Endodermal cell (in vitro differentiated cells): Measurements from ENCODE around the gene IMMP2L. TPM values are rescaled to one million over a fixed set of nuclear protein-coding genes. Genes with fewer than 3 reads are reported as not detected.
A peak's percentile ranks its signal among the peaks of the same experiment; 100 is the strongest.
"Not testable (repeated sequence)": the region's sequence is repeated elsewhere in the genome, so short reads cannot be mapped to it uniquely, and the experiment has no call there.

Experiments
- DNase-seq: peaks from one replicate; pipeline ENCODE4 v3.0.0-alpha.2; 2017
- H3K27ac ChIP-seq: 2 replicates; pipeline ENCODE4 v1.5.1; 2013; ENCODE audit warnings: mild to moderate bottlenecking, low read depth, low read length, moderate library complexity
- H3K27me3 ChIP-seq: 2 replicates; pipeline ENCODE4 v1.6.1; 2013; ENCODE audit warnings: mild to moderate bottlenecking, low read length, moderate library complexity; ENCODE audit not compliant: insufficient read depth, control insufficient read depth, poor library complexity, severe bottlenecking
- H3K36me3 ChIP-seq: 2 replicates; pipeline ENCODE4 v1.7.0; 2013; ENCODE audit warnings: mild to moderate bottlenecking, low read length, moderate library complexity; ENCODE audit not compliant: control insufficient read depth, insufficient read depth
- H3K4me1 ChIP-seq: one replicate; pipeline ENCODE4 v1.7.0; 2013; ENCODE audit warnings: low read length; ENCODE audit not compliant: control insufficient read depth, insufficient read depth
- H3K4me3 ChIP-seq: 2 replicates; pipeline ENCODE4 v1.5.1; 2013; ENCODE audit warnings: mild to moderate bottlenecking, low read length, moderate library complexity
- H3K9ac ChIP-seq: 2 replicates; pipeline ENCODE4 v1.6.1; 2013; ENCODE audit warnings: mild to moderate bottlenecking, low read length, moderate library complexity; ENCODE audit not compliant: poor library complexity, severe bottlenecking; ENCODE audit errors: extremely low read depth
- H3K9me3 ChIP-seq: 2 replicates; pipeline ENCODE4 v1.6.1; 2013; ENCODE audit warnings: mild to moderate bottlenecking, low read length, moderate library complexity; ENCODE audit not compliant: control insufficient read depth
- H3K27ac Mint-ChIP-seq: 2 replicates; pipeline ENCODE4 v1.8.0; 2020; ENCODE audit warnings: mixed read lengths
- H3K27me3 Mint-ChIP-seq: 2 replicates; pipeline ENCODE4 v1.8.0; 2021; ENCODE audit warnings: mild to moderate bottlenecking, mixed read lengths; ENCODE audit not compliant: insufficient read depth
- H3K36me3 Mint-ChIP-seq: 2 replicates; pipeline ENCODE4 v1.8.0; 2020; ENCODE audit warnings: low read depth, mixed read lengths
- H3K4me1 Mint-ChIP-seq: 2 replicates; pipeline ENCODE4 v1.8.0; 2020; ENCODE audit warnings: mixed read lengths
- H3K4me3 Mint-ChIP-seq: 2 replicates; pipeline ENCODE4 v1.8.0; 2020; ENCODE audit warnings: mild to moderate bottlenecking, moderate library complexity, mixed read lengths
- H3K9me3 Mint-ChIP-seq: 2 replicates; pipeline ENCODE4 v1.8.0; 2020; ENCODE audit warnings: mild to moderate bottlenecking, mixed read lengths
- WGBS, 2 experiments: methylation state at CpG; one replicate each; pipeline versions ENCODE4 v1.1.5 to v1.1.7; 2013; ENCODE audit warnings: missing lambda C conversion rate in 2 of 2, mixed read lengths in 1 of 2; ENCODE audit not compliant: insufficient coverage in 1 of 2, insufficient read length in 1 of 2; 5-methylcytosine and 5-hydroxymethylcytosine counted together
- total RNA-seq, 2 donors: library from RNA; stranded (reverse); fragmentation: NEBNext Ultra II Directional in 1 of 2; extraction: Animal tissue kit (Norgen Biotek cat#: 25700) in 1 of 2; gene quantifications; 2 replicates in 1 of 2; 3 replicates in 1 of 2; pipeline ENCODE4 v1.2.1, GENCODE V29; 2021
- TF ChIP-seq, protein P1 (sequence below): fragments of 200-600 bp; sonication (generic); conservative IDR thresholded peaks from 2 replicates; pipeline ENCODE4 v1.5.0; 2021; ENCODE audit warnings: antibody characterized with exemption, mild to moderate bottlenecking

IMMP2L gene
- total RNA-seq, 2 donors from 2014 or later: 17.7 to 19.4 TPM

DNA sequence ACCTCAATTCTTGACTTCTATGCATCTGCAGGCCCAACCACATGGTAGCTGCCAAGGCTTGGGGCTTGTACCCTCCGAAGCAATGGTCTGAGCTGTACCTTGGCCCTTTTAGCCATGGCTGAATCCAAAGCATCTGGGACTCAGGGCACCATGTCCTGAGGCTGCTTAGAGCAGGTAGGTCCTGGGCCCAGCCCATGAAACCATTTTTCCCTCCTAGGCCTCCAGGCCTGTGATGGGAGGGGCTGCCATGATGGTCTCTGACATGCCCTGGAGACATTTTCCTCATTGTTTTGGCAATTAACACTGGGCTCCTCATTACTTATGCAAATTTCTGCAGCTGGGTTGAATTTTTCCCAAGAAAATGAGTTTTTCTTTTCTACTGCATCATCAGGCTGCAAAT, 889.1 kb downstream of the IMMP2L start:
- H3K9ac ChIP-seq: no peak overlapping the region
- H3K4me3 ChIP-seq: peak overlapping the region; percentile 24
- no peaks in the 10 kb centered on the region for H3K27me3 Mint-ChIP-seq
- peaks cover 14% of the 10 kb centered on the region for H3K4me1 Mint-ChIP-seq
- peaks cover 13% of the 10 kb centered on the region for H3K36me3 Mint-ChIP-seq
- peaks cover 6% of the 10 kb centered on the region for H3K4me1 ChIP-seq
- H3K27me3 ChIP-seq: no peaks in the 10 kb centered on the region
- no peak overlapping the region for H3K27ac ChIP-seq
- H3K9me3 Mint-ChIP-seq: peaks cover 38% of the 10 kb centered on the region
- peaks cover 34% of the 10 kb centered on the region for H3K9me3 ChIP-seq
- H3K4me3 Mint-ChIP-seq: no peak overlapping the region
- H3K36me3 ChIP-seq: no peaks in the 10 kb centered on the region
- H3K27ac Mint-ChIP-seq: no peak overlapping the region
- no peak for DNase-seq
- TF ChIP-seq, protein P1, sequence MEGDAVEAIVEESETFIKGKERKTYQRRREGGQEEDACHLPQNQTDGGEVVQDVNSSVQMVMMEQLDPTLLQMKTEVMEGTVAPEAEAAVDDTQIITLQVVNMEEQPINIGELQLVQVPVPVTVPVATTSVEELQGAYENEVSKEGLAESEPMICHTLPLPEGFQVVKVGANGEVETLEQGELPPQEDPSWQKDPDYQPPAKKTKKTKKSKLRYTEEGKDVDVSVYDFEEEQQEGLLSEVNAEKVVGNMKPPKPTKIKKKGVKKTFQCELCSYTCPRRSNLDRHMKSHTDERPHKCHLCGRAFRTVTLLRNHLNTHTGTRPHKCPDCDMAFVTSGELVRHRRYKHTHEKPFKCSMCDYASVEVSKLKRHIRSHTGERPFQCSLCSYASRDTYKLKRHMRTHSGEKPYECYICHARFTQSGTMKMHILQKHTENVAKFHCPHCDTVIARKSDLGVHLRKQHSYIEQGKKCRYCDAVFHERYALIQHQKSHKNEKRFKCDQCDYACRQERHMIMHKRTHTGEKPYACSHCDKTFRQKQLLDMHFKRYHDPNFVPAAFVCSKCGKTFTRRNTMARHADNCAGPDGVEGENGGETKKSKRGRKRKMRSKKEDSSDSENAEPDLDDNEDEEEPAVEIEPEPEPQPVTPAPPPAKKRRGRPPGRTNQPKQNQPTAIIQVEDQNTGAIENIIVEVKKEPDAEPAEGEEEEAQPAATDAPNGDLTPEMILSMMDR: no peak
- WGBS, 2 experiments: 88 to 100% methylated on average over 1 of the region's 1 CpG

DNA sequence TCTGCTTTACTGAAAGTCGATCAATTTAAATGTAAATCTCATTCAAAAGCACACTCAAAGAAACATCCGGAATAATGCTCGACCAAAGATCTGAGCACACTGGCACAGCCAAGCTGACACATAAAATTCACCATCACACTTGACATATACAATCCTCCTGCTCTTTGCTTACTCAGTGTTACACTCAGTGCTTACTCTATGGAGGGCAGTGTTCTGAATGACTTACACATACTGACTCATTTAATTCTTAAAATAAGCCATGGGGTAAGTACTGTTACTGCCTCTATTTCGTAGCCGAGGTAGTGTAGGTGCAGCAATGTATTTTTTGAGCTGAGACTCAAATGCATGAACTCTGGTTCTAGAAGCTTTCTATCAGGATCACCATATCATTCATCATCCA, 892.9 kb downstream of the IMMP2L start:
- H3K4me1 ChIP-seq: no peaks in the 10 kb centered on the region
- no peak overlapping the region for H3K9ac ChIP-seq
- no peak overlapping the region for H3K4me3 ChIP-seq
- H3K27me3 Mint-ChIP-seq: no peaks in the 10 kb centered on the region
- no peak overlapping the region for H3K27ac Mint-ChIP-seq
- peaks cover 36% of the 10 kb centered on the region for H3K9me3 Mint-ChIP-seq
- peaks cover 11% of the 10 kb centered on the region for H3K36me3 Mint-ChIP-seq
- WGBS, 2 experiments: 81 to 89% methylated on average over 3 to 5 of the region's 5 CpGs
- no peaks in the 10 kb centered on the region for H3K27me3 ChIP-seq
- H3K4me3 Mint-ChIP-seq: no peak overlapping the region
- DNase-seq: no peak
- no peaks in the 10 kb centered on the region for H3K36me3 ChIP-seq
- TF ChIP-seq, protein P1: no peak
- peaks cover 30% of the 10 kb centered on the region for H3K9me3 ChIP-seq
- no peak overlapping the region for H3K27ac ChIP-seq
- no peaks in the 10 kb centered on the region for H3K4me1 Mint-ChIP-seq

DNA sequence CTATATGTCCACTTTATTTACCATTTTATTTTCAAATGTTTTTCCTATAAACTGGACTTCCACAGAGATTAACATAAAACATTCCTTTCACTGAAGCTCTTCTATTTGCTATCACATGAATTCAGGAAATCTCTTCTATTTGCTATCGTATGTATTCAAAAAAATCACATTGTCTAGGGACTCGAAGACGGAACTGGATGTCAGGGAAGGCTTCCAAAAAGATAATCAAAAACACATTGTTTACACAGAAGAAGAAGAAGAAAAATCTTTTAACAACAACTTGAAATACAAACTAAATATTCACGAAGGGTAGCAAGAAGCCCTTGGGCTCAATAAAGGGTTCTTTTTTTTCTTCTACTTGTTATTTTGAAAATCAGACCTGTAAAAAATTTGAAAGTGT, 897.5 kb downstream of the IMMP2L start:
- Mint-ChIP-seq H3K36me3 (peaks cover 3% of the 10 kb centered on the region), H3K27me3 (no peaks in the 10 kb centered on the region), H3K4me1 (no peaks in the 10 kb centered on the region), H3K4me3 (no peak overlapping the region), H3K9me3 (peaks cover 29% of the 10 kb centered on the region), H3K27ac (no peak overlapping the region)
- Histone ChIP-seq H3K4me1 (no peaks in the 10 kb centered on the region), H3K4me3 (no peak overlapping the region), H3K36me3 (no peaks in the 10 kb centered on the region), H3K9me3 (peaks cover 21% of the 10 kb centered on the region), H3K9ac (no peak overlapping the region), H3K27ac (no peak overlapping the region), H3K27me3 (no peaks in the 10 kb centered on the region)
- TF ChIP-seq, protein P1: no peak
- no peak for DNase-seq
- 91 to 99% methylated on average over 3 to 4 of the region's 4 CpGs for WGBS, 2 experiments

DNA sequence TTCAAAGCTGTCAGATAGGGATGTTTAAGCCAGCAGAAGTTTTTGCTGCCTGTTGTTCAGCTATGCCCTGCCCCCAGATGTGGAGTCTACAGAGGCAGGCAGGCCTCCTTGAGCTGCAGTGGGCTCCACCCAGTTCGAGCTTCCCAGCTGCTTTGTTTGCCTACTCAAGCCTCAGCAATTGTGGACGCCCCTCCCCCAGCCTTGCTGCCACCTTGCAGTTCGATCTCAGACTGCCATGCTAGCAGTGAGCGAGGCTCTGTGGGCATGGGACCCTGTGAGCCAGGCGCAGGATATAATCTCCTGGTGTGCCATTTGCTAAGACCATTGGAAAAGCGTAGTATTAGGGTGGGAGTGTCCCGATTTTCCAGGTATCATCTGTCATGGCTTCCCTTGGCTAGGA, 901.7 kb downstream of the IMMP2L start:
- DNase-seq, H3K4me1 ChIP-seq, H3K4me3 Mint-ChIP-seq, H3K4me1 Mint-ChIP-seq, H3K9ac ChIP-seq, H3K27me3 ChIP-seq, H3K27ac Mint-ChIP-seq, H3K36me3 Mint-ChIP-seq, H3K27me3 Mint-ChIP-seq, H3K27ac ChIP-seq, H3K4me3 ChIP-seq, H3K36me3 ChIP-seq: not testable (repeated sequence)
- WGBS, 2 experiments: 92 to 93% methylated on average over 3 to 7 of the region's 7 CpGs
- peaks cover 21% of the 10 kb centered on the region for H3K9me3 ChIP-seq
- H3K9me3 Mint-ChIP-seq: peaks cover 63% of the 10 kb centered on the region
